Vagina (tissue), 2 donors: Measurements from ENCODE around the gene PCDHGB1. TPM values are rescaled to one million over a fixed set of nuclear protein-coding genes. Genes with fewer than 3 reads are reported as not detected.
"Not testable (repeated sequence)": the region's sequence is repeated elsewhere in the genome, so short reads cannot be mapped to it uniquely, and the experiment has no call there.

ENCODE experiments used
- DNase-seq, 2 donors: peaks; one replicate each; pipeline ENCODE4 v3.0.0-alpha.2; 2017; ENCODE audit errors: extremely low spot score in 2 of 2
- H3K27ac ChIP-seq: fragments of 200-600 bp; sonication (generic); one replicate; pipeline ENCODE4 v1.5.1; 2019
- H3K27me3 ChIP-seq: fragments of 200-600 bp; sonication (generic); one replicate; pipeline ENCODE4 v1.5.1; 2019
- H3K36me3 ChIP-seq, 2 donors: fragments of 200-600 bp; sonication (generic); one replicate each; pipeline ENCODE4 v1.5.1; 2017 to 2019
- H3K4me1 ChIP-seq: fragments of 200-600 bp; sonication (generic); one replicate; pipeline ENCODE4 v1.5.1; 2019
- H3K4me3 ChIP-seq, 2 donors: fragments of 200-600 bp; sonication (generic); 1 replicate in 1 of 2; 2 replicates in 1 of 2; pipeline ENCODE4 v1.5.1; 2016 to 2019
- H3K9me3 ChIP-seq: fragments of 200-600 bp; sonication (generic); one replicate; pipeline ENCODE4 v1.5.1; 2019
- POLR2A ChIP-seq, 2 donors: fragments of 450-650 bp; IDR thresholded peaks; one replicate each; pipeline ENCODE4 v1.6.1; 2017; ENCODE audit warnings: antibody characterized with exemption in 2 of 2, mild to moderate bottlenecking in 2 of 2, moderate library complexity in 2 of 2
- POLR2AphosphoS5 ChIP-seq, 2 donors: sonication (generic); formaldehyde crosslinking; IDR thresholded peaks; one replicate each; pipeline ENCODE4 v1.9.0; 2017; ENCODE audit warnings: antibody characterized with exemption in 2 of 2, mild to moderate bottlenecking in 2 of 2, low read depth in 1 of 2; ENCODE audit not compliant: insufficient read depth in 1 of 2
- intact Hi-C: fragments of 100-400 bp; cut with DNase I; formaldehyde crosslinking; loops from one replicate; pipeline ENCODE4 v1.15.1; 2023
- total RNA-seq: library from RNA; depleted of rRNA; stranded (reverse); fragments of >200 nt; gene quantifications from one replicate; pipeline ENCODE4 v1.2.3, GENCODE V29; 2016
- TF ChIP-seq, protein P1 (sequence below), 3 experiments: fragments of 450-650 bp in 2 of 3; fragments of 200-600 bp in 1 of 3; sonication (generic) in 1 of 3; IDR thresholded peaks; one replicate each; pipeline ENCODE4 v1.5.1; 2017 to 2019; ENCODE audit warnings: antibody characterized with exemption in 3 of 3, mild to moderate bottlenecking in 2 of 3, moderate library complexity in 2 of 3

Gene PCDHGB1
- total RNA-seq: 3.9 TPM

DNA sequence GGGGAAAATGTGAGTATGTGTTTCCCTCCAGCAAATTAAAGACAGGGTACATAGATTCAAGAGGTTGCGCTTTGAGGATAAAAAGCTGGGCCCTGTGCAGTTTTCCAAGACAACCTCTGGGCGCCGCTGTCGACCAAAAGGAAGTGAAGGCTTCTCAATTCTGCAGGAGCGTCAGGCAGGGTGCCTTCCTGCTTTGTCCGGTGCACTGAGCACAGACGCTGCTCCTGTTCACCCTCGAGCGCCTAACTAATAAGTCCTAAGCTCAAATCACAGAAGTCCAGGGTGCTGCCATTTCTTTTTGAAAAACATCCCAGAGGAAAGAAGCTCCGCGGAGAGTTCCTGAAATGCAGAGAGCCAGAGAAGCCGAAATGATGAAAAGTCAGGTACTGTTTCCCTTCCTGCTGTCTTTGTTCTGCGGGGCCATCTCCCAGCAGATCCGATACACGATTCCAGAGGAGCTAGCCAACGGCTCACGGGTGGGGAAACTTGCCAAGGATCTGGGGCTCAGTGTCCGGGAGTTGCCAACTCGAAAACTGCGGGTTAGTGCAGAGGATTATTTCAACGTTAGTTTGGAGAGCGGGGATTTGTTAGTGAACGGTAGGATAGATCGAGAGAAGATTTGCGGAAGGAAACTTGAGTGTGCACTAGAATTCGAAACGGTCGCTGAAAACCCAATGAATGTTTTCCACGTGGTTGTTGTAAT is at the start of gene PCDHGB1:
Gene PCDHGB1 (plus strand): TSS at position 183 of the 703 bp plus-strand sequence. CDS start 162 bp downstream, at position 345.
- intact Hi-C loops: no loop called here
- TF ChIP-seq POLR2AphosphoS5 (IDR thresholded peaks at IDR 0.05; ENCODE audit: insufficient read depth in 1 of 2, low read depth in 1 of 2) (no peak), POLR2A (IDR thresholded peaks at IDR 0.05) (no peak)
- TF ChIP-seq, protein P1, sequence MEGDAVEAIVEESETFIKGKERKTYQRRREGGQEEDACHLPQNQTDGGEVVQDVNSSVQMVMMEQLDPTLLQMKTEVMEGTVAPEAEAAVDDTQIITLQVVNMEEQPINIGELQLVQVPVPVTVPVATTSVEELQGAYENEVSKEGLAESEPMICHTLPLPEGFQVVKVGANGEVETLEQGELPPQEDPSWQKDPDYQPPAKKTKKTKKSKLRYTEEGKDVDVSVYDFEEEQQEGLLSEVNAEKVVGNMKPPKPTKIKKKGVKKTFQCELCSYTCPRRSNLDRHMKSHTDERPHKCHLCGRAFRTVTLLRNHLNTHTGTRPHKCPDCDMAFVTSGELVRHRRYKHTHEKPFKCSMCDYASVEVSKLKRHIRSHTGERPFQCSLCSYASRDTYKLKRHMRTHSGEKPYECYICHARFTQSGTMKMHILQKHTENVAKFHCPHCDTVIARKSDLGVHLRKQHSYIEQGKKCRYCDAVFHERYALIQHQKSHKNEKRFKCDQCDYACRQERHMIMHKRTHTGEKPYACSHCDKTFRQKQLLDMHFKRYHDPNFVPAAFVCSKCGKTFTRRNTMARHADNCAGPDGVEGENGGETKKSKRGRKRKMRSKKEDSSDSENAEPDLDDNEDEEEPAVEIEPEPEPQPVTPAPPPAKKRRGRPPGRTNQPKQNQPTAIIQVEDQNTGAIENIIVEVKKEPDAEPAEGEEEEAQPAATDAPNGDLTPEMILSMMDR (IDR thresholded peaks at IDR 0.05): no peak
- Histone ChIP-seq H3K36me3 (no peaks in the 10 kb centered on the region), H3K9me3 (peaks cover 21% of the 10 kb centered on the region), H3K4me3 (no peak within 1 kb of the TSS), H3K27ac (no peak within 1 kb of the TSS), H3K4me1 (no peaks in the 10 kb centered on the region), H3K27me3 (no peaks in the 10 kb centered on the region)
- no peak for DNase-seq

- DNase-seq: no peak
- no peaks in the 10 kb centered on the region for H3K4me1 ChIP-seq
- no peaks in the 10 kb centered on the region for H3K27me3 ChIP-seq
- intact Hi-C loops: no loop called here
- no peak within 1 kb of the TSS for H3K27ac ChIP-seq
- H3K4me3 ChIP-seq: no peak within 1 kb of the TSS
- H3K9me3 ChIP-seq: peaks cover 65% of the 10 kb centered on the region
- H3K36me3 ChIP-seq: peaks cover 0 to 8% of the 10 kb centered on the region in 2 donors
- no peak for TF ChIP-seq POLR2AphosphoS5 (IDR thresholded peaks at IDR 0.05; ENCODE audit: insufficient read depth in 1 of 2, low read depth in 1 of 2)
- TF ChIP-seq, protein P1 (IDR thresholded peaks at IDR 0.05): no peak
- no peak for TF ChIP-seq POLR2A (IDR thresholded peaks at IDR 0.05)
Measured at GRCh38 chr5:141303756-141304155, 46.1 kb upstream of the PCDHGB1 start, which contains the start of gene SLC25A2. TSS of gene SLC25A2 (minus strand) at chr5:141304049. CDS start at chr5:141303865, 184 bp downstream.

DNA sequence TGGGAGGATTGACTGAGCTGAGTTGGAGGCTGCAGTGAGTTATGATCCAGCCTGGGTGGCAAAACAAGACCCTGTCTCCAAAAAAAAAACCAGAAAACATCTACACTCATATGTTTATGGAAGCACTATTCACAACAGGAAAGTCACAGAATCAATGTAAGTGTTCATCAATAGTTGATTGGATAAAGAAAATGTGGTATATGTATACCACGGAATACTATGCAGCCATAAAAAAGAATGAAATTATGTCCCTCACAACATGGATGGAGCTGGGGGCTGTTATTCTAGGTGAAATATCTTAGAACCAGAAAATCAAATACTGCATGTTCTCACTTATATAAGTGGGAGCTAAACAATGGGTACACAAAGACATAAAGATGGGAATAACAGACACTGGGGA is 43.3 kb upstream of the PCDHGB1 start:
- intact Hi-C loops: no loop called here

GRCh38 chr5:141313711-141314110 is 36.2 kb upstream of the PCDHGB1 start:
- H3K4me3 ChIP-seq: no peak overlapping the region
- DNase-seq: no peak
- no peaks in the 10 kb centered on the region for H3K27me3 ChIP-seq
- intact Hi-C loops: no loop called here
- H3K9me3 ChIP-seq: peaks cover 61% of the 10 kb centered on the region
- no peaks in the 10 kb centered on the region for H3K4me1 ChIP-seq
- TF ChIP-seq POLR2A (IDR thresholded peaks at IDR 0.05): no peak
- no peak for TF ChIP-seq POLR2AphosphoS5 (IDR thresholded peaks at IDR 0.05; ENCODE audit: insufficient read depth in 1 of 2, low read depth in 1 of 2)
- TF ChIP-seq, protein P1 (IDR thresholded peaks at IDR 0.05): no peak
- H3K27ac ChIP-seq: no peak overlapping the region
- peaks cover 0 to 57% of the 10 kb centered on the region in 2 donors for H3K36me3 ChIP-seq

More for the DNA sequence above, 43.3 kb upstream of the PCDHGB1 start:
- TF ChIP-seq, protein P1 (IDR thresholded peaks at IDR 0.05): no peak
- TF ChIP-seq POLR2A (IDR thresholded peaks at IDR 0.05): no peak
- TF ChIP-seq POLR2AphosphoS5 (IDR thresholded peaks at IDR 0.05; ENCODE audit: insufficient read depth in 1 of 2, low read depth in 1 of 2): no peak
- Histone ChIP-seq H3K27ac (no peak overlapping the region), H3K4me1 (no peaks in the 10 kb centered on the region), H3K27me3 (no peaks in the 10 kb centered on the region), H3K4me3 (no peak overlapping the region), H3K36me3 (peaks cover 0 to 10% of the 10 kb centered on the region in 2 donors), H3K9me3 (peaks cover 60% of the 10 kb centered on the region)
- DNase-seq: no peak

GRCh38 chr5:141316963-141317362 is 32.9 kb upstream of the PCDHGB1 start:
- DNase-seq, intact Hi-C loops, H3K4me1 ChIP-seq, H3K27ac ChIP-seq, H3K27me3 ChIP-seq, H3K4me3 ChIP-seq: not testable (repeated sequence)
- peaks cover 64% of the 10 kb centered on the region for H3K9me3 ChIP-seq
- H3K36me3 ChIP-seq: peaks cover 0 to 65% of the 10 kb centered on the region in 2 donors
